IgD-negative memory B cell (primary cell): ENCODE results near the gene PROZ. TPM values are rescaled to one million over a fixed set of nuclear protein-coding genes. Genes with fewer than 3 reads are reported as not detected.

Experiments used
- H3K27ac Mint-ChIP-seq, 3 donors: one replicate each; pipeline ENCODE4 v1.8.0; 2020 to 2022; ENCODE audit warnings: mild to moderate bottlenecking in 3 of 3, mixed read lengths in 3 of 3, moderate library complexity in 1 of 3
- H3K27me3 Mint-ChIP-seq: one replicate; pipeline ENCODE4 v1.8.0; 2021; ENCODE audit warnings: mixed read lengths
- H3K36me3 Mint-ChIP-seq: one replicate; pipeline ENCODE4 v1.8.0; 2020; ENCODE audit warnings: mild to moderate bottlenecking, mixed read lengths
- H3K4me1 Mint-ChIP-seq, 3 donors: one replicate each; pipeline ENCODE4 v1.8.0; 2020 to 2022; ENCODE audit warnings: mixed read lengths in 3 of 3, mild to moderate bottlenecking in 1 of 3
- H3K4me3 Mint-ChIP-seq, 4 donors: one replicate each; pipeline ENCODE4 v1.8.0; 2020 to 2022; ENCODE audit warnings: mild to moderate bottlenecking in 4 of 4, mixed read lengths in 4 of 4, moderate library complexity in 3 of 4
- H3K9me3 Mint-ChIP-seq, 3 donors: one replicate each; pipeline ENCODE4 v1.8.0; 2020 to 2021; ENCODE audit warnings: mixed read lengths in 3 of 3, mild to moderate bottlenecking in 1 of 3
- polyA plus RNA-seq: library from polyadenylated mRNA; unstranded; fragments of 300-500 nt; fragmentation: Illumina TruSeq; gene quantifications from one replicate; pipeline ENCODE4 v1.2.3, GENCODE V29; 2021

The PROZ gene
- polyA plus RNA-seq, 1 donor from 2014 or later = not detected

DNA sequence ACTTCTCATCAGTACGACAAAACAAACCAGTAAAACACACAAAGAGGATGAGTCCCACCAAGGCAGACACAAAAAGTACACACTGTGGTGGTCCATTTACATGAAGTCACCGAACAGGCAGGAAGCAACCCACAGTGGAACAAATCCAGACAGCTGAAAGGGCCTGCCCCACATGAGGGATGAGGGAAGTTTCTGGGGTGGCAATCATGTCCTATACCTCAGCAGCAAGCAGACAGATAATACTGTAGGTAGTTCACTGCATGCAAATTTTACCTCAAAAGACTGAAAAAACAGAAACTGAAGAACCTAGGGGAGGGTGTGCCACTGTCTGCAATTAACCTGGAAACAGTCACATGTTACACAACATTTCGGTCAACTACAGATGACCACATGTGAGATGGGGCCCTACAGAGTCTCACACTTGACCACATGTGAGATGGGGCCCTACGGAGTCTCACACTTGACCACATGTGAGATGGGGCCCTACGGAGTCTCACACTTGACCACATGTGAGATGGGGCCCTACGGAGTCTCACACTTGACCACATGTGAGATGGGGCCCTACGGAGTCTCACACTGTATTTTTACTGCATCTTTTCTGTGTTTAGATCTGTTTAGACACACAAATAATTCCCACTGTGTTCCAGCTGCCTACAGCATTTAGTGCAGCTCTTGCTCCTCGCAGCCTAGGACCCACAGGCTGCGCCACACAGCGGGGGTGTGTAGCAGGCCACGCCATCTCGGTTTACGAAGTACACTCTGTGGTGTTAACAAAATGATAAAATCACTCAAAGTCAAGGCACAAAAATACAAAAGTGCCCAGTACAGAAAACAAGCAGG lies 27.8 kb downstream of the PROZ start:
- Mint-ChIP-seq H3K27ac (peak overlapping the region; percentile 13 to 59 (median 25)), H3K27me3 (no peaks in the 10 kb centered on the region), H3K4me3 (peak overlapping the region in 2 of 4 donors; percentile 53 to 55), H3K9me3 (no peaks in the 10 kb centered on the region), H3K36me3 (peaks cover 6% of the 10 kb centered on the region), H3K4me1 (peaks cover 8 to 12% (median 12%) of the 10 kb centered on the region in 3 donors)

- Mint-ChIP-seq H3K36me3 (peaks cover 6% of the 10 kb centered on the region), H3K9me3 (no peaks in the 10 kb centered on the region), H3K4me3 (no peak overlapping the region), H3K27ac (no peak overlapping the region), H3K4me1 (peaks cover 8 to 12% (median 12%) of the 10 kb centered on the region in 3 donors), H3K27me3 (no peaks in the 10 kb centered on the region)
Measured at GRCh38 chr13:113187263-113187669, 28.8 kb downstream of the PROZ start.

DNA sequence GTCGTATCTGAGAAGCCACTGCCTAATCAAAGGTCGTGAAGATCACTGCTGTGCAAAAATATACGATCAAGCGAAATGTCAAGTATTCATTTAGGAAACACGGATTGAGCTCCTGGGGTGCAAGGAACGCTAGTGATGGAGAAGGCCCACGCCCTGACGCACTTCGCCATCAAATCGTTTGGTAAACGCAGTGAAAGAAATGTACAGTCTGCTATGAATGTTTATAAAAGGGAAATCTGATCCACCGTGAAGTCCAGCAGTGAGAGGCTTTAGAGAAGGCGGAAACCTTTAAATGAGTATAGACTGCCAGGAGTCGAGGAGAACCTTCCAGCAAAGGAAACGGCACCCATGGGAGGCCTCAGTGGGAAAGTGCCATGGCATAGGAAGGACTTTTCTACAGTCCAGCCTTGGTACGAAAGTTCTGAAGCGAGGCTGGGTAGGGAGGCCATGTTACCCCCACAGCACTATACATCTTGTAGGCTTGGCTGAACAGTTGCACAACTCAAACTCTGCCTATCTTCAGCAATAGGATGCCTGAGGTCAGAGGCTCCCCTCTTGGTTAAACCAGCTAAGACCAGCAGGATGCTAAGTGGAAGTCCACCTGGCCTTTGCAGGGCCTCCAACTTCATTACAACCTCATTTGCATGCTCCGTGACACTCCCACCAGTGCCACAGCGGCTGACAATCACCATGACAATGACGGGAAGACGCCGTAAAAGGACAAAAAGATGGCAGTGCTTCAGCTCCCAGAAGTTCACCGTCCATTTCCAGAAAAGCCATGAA lies 29.6 kb downstream of the PROZ start:
- Mint-ChIP-seq H3K27me3 (no peaks in the 10 kb centered on the region), H3K9me3 (no peaks in the 10 kb centered on the region), H3K36me3 (peaks cover 6% of the 10 kb centered on the region), H3K27ac (no peak overlapping the region), H3K4me3 (no peak overlapping the region), H3K4me1 (peaks cover 8 to 12% (median 12%) of the 10 kb centered on the region in 3 donors)

DNA sequence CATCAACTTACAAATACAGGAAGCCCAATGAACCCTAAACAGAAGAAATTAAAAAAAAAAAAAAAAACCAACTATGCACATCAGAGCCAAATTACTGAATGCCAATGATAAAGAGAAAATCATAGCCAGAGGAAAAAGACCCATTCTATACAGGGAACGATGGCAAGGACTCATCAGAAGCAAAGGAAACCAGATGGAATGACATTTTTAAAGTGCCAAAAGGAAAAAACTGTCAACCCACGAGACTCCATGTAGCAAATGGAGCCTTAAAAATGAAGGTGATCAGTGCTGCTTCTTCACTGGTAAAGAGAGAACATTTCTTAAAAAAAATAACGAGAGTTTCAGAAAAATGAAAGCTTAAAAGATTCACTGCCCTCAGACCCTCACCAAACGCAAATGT lies 31.7 kb downstream of the PROZ start:
- peaks cover 6% of the 10 kb centered on the region for H3K36me3 Mint-ChIP-seq
- no peak overlapping the region for H3K27ac Mint-ChIP-seq

GRCh38 chr13:113192279-113192678 lies 33.8 kb downstream of the PROZ start:
- H3K4me3 Mint-ChIP-seq = no peak overlapping the region
- no peaks in the 10 kb centered on the region for H3K27me3 Mint-ChIP-seq
- no peak overlapping the region for H3K27ac Mint-ChIP-seq
- H3K36me3 Mint-ChIP-seq = peaks cover 6% of the 10 kb centered on the region
- H3K4me1 Mint-ChIP-seq = peaks cover 0 to 4% (median 2%) of the 10 kb centered on the region in 3 donors
- H3K9me3 Mint-ChIP-seq = no peaks in the 10 kb centered on the region

More for the DNA sequence above, 31.7 kb downstream of the PROZ start:
- no peak overlapping the region for H3K4me3 Mint-ChIP-seq
- H3K27me3 Mint-ChIP-seq = no peaks in the 10 kb centered on the region
- peaks cover 5 to 9% (median 9%) of the 10 kb centered on the region in 3 donors for H3K4me1 Mint-ChIP-seq
- no peaks in the 10 kb centered on the region for H3K9me3 Mint-ChIP-seq

DNA sequence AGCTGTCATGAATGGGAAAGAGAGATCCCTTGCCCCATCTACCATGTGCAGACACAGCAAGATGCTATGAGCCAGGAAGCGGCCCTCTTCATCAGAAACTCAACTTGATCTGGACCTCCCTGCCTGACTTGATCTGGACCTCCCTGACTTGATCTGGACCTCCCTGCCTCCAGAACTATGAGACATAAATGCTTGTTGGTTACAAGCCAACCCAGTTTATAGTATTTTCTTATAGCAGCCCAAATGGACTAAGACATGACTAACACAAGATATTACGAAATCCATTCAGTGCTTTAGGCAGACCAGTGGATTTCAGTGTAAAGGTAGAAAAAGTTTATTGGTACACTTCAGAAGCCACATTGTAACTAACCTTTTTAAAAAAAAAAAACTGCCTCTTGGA lies 34.5 kb downstream of the PROZ start:
- peaks cover 0 to 2% (median under 1%) of the 10 kb centered on the region in 3 donors for H3K4me1 Mint-ChIP-seq
- H3K27ac Mint-ChIP-seq = no peak overlapping the region
- H3K36me3 Mint-ChIP-seq = peaks cover 6% of the 10 kb centered on the region
- no peaks in the 10 kb centered on the region for H3K9me3 Mint-ChIP-seq
- H3K27me3 Mint-ChIP-seq = no peaks in the 10 kb centered on the region
- H3K4me3 Mint-ChIP-seq = no peak overlapping the region

- Mint-ChIP-seq H3K36me3 (no peaks in the 10 kb centered on the region), H3K27ac (peak overlapping the region in 1 of 3 donors; percentile 5), H3K9me3 (no peaks in the 10 kb centered on the region), H3K4me3 (no peak overlapping the region), H3K4me1 (peaks cover 0 to 1% (median under 1%) of the 10 kb centered on the region in 3 donors), H3K27me3 (no peaks in the 10 kb centered on the region)
Measured at GRCh38 chr13:113195360-113195759, 36.9 kb downstream of the PROZ start.

DNA sequence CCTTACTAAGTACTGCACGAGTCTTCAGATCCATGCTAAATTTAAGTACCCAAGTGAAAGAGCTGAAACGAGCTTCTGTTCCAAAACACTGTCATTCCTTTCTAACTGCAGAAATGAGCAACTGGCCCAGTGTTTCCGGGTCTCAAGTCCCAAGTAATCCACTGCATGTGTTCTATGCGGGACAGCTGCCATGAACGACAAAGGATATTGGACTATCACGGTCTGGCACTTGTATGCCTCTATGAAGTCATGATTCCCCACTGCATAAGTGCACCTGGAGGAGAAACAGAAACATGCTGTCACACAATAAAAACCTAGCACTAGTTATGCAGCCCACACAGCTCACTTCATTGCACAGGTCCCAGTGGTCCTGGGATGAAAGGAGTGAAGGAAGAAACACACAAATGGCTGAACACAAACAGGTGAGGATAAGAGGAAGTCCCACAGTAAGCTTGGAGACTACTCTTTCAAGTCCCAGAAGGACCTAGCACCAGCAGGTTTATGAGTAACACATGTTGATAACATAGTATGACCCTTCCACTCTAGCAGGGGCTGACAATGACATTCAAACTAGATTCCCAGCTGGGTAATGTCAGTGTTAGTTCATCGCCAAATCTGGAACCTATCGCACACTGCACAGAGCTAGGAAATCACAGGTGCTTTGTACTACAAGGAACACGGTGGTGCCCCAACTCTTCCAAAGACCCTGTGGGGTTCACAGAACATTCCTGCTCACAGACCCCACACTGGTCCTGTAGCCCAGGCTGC lies 38.7 kb downstream of the PROZ start:
- Mint-ChIP-seq H3K36me3 (no peaks in the 10 kb centered on the region), H3K9me3 (no peaks in the 10 kb centered on the region), H3K4me3 (no peak overlapping the region), H3K4me1 (peaks cover 3 to 5% (median 4%) of the 10 kb centered on the region in 3 donors), H3K27me3 (no peaks in the 10 kb centered on the region), H3K27ac (no peak overlapping the region)

- Mint-ChIP-seq H3K27me3 (no peaks in the 10 kb centered on the region), H3K36me3 (no peaks in the 10 kb centered on the region), H3K27ac (no peak overlapping the region)
Measured at GRCh38 chr13:113201815-113202214, 43.4 kb downstream of the PROZ start.

GRCh38 chr13:113202912-113203311 lies 44.5 kb downstream of the PROZ start:
- Mint-ChIP-seq H3K4me1 (peaks cover 26 to 48% (median 38%) of the 10 kb centered on the region in 3 donors), H3K9me3 (no peaks in the 10 kb centered on the region), H3K27ac (no peak overlapping the region), H3K36me3 (no peaks in the 10 kb centered on the region), H3K4me3 (peak overlapping the region in 1 of 4 donors; percentile 57), H3K27me3 (no peaks in the 10 kb centered on the region)

More at GRCh38 chr13:113201815-113202214, 43.4 kb downstream of the PROZ start:
- H3K9me3 Mint-ChIP-seq = no peaks in the 10 kb centered on the region
- H3K4me1 Mint-ChIP-seq = peaks cover 19 to 39% (median 29%) of the 10 kb centered on the region in 3 donors
- no peak overlapping the region for H3K4me3 Mint-ChIP-seq

DNA sequence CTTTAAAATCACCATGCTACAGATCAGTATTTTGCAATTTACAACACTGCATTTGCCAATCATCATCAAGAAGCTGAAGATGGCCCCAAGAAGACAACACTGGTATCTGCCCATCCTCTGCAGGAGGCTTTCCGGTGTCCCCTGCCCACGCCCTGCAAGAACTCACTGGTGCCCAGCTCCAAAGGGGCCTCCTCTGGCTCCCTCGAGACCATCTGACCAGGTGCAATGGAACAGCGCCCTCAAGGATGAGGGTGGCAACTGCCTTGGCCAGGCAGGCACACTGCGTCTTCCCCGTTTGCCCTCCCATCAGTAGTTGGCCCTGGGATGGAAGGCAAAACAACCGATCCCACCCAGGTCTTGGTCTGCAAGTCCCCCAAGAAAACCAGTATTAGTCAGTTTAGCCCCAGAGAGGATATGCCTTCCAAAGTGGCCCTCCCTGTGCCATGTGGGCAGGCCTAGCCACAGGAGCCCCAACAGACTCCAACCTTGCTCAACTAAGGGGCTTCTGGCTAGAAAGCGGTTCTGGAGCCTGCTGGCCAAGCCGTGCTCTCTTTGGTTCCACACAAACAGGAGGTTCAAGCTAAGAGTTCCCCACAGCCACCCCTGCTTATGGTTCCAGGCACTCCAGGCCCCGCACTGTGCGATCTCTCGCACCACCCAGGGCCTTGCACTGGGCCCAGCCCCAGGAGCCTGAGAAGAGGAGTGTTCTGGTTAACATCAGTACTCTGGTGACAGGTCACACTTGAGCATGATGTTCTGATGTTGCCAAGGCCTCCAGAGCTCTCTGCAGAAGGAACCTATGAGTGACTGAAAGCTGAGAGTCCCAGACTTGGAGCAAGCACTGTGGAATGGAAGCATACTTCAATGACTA lies 45.3 kb downstream of the PROZ start:
- Mint-ChIP-seq H3K4me1 (peaks cover 26 to 49% (median 38%) of the 10 kb centered on the region in 3 donors), H3K36me3 (no peaks in the 10 kb centered on the region), H3K27ac (peak overlapping the region in 1 of 3 donors; percentile 43), H3K4me3 (peak overlapping the region in 1 of 4 donors; percentile 57), H3K27me3 (no peaks in the 10 kb centered on the region), H3K9me3 (no peaks in the 10 kb centered on the region)

- Mint-ChIP-seq H3K36me3 (no peaks in the 10 kb centered on the region), H3K9me3 (no peaks in the 10 kb centered on the region), H3K27me3 (no peaks in the 10 kb centered on the region), H3K27ac (no peak overlapping the region), H3K4me1 (peaks cover 26 to 49% (median 38%) of the 10 kb centered on the region in 3 donors), H3K4me3 (peak overlapping the region in 1 of 4 donors; percentile 20)
Measured at GRCh38 chr13:113204378-113204734, 45.9 kb downstream of the PROZ start.

DNA sequence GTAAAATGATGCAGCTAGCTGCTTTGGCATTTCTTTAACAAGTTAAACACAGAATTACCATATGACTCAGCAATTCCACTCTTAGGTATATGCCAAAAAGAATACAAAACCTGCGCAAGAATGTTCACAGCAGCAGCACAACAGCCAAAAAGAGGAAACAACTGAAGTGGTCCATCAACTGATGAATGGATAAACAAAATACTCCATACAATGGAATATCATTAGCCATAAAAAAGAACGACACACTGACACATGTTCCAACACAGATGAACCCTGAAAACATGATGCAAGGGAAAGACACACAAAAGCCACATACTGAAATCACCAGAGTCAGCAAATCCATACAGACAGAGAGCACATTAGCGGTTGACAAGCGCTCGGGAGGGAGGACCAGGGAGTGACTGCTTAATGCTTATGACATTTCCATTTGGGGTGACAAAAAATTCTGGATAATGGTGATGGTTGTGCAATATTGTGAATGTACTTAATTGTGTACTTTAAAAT lies 47.0 kb downstream of the PROZ start:
- Mint-ChIP-seq H3K4me3 (peak overlapping the region in 3 of 4 donors; percentile 3 to 96 (median 76)), H3K36me3 (no peaks in the 10 kb centered on the region), H3K27ac (peak overlapping the region in 1 of 3 donors; percentile 95), H3K9me3 (no peaks in the 10 kb centered on the region), H3K27me3 (no peaks in the 10 kb centered on the region), H3K4me1 (peaks cover 31 to 55% (median 41%) of the 10 kb centered on the region in 3 donors)

GRCh38 chr13:113207460-113207859 lies 49.0 kb downstream of the PROZ start:
- H3K4me1 Mint-ChIP-seq = peaks cover 38 to 62% (median 49%) of the 10 kb centered on the region in 3 donors
- H3K9me3 Mint-ChIP-seq = no peaks in the 10 kb centered on the region
- H3K27me3 Mint-ChIP-seq = no peaks in the 10 kb centered on the region
- H3K27ac Mint-ChIP-seq = peak overlapping the region; percentile 89 to 95 (median 90)
- peak overlapping the region; percentile 90 to 96 (median 92) for H3K4me3 Mint-ChIP-seq
- no peaks in the 10 kb centered on the region for H3K36me3 Mint-ChIP-seq
